Spinal cord (tissue), 10 donors: ENCODE measurements around the gene PJA2. TPM values are rescaled to one million over a fixed set of nuclear protein-coding genes. Genes with fewer than 3 reads are reported as not detected.
A peak's percentile ranks its signal among the peaks of the same experiment; 100 is the strongest.

ENCODE experiments used
- DNase-seq, 6 donors: peaks; one replicate each; pipeline versions ENCODE4 v3.0.0 to v3.0.0-alpha.2; 2013 to 2015; ENCODE audit warnings: low spot score in 6 of 6, low read depth in 4 of 6
- H3K27ac ChIP-seq: one replicate; pipeline ENCODE4 v1.5.1; 2013; ENCODE audit warnings: low read depth, low read length, control low read depth
- H3K27me3 ChIP-seq: one replicate; pipeline ENCODE4 v1.6.1; 2013; ENCODE audit warnings: low read length; ENCODE audit not compliant: control insufficient read depth, insufficient read depth
- H3K36me3 ChIP-seq: one replicate; pipeline ENCODE4 v1.6.1; 2013; ENCODE audit warnings: low read length; ENCODE audit not compliant: control insufficient read depth, insufficient read depth
- H3K4me1 ChIP-seq: one replicate; pipeline ENCODE4 v1.6.1; 2013; ENCODE audit warnings: low read length; ENCODE audit not compliant: control insufficient read depth, insufficient read depth
- H3K4me3 ChIP-seq: one replicate; pipeline ENCODE4 v1.5.1; 2013; ENCODE audit warnings: low read depth, low read length, control low read depth
- H3K9me3 ChIP-seq: one replicate; pipeline ENCODE4 v1.6.1; 2013; ENCODE audit warnings: low read length; ENCODE audit not compliant: control insufficient read depth, insufficient read depth
- WGBS: methylation state at CpG from one replicate; pipeline ENCODE4 v1.1.5; 2013; ENCODE audit warnings: missing lambda C conversion rate; ENCODE audit not compliant: insufficient coverage; 5-methylcytosine and 5-hydroxymethylcytosine counted together
- long read RNA-seq, 4 donors: transcript quantifications; one replicate each; lab custom pipeline, GENCODE V29; 2026
- polyA plus RNA-seq, 2 donors: library from polyadenylated mRNA; unstranded; fragments of 120-200 nt; gene quantifications; one replicate each; pipeline ENCODE4 v1.2.1, GENCODE V29; 2013; ENCODE audit not compliant: insufficient read length in 2 of 2
- total RNA-seq, 2 donors: library from RNA; depleted of rRNA in 1 of 2; stranded (reverse); fragments of 120-200 nt in 1 of 2; fragments of >200 nt in 1 of 2; gene quantifications; one replicate each; pipeline versions ENCODE4 v1.2.3 to v1.2.4, GENCODE V29; 2013 to 2014
- donor health status: healthy.

PJA2 gene
- total RNA-seq (100 to 1,000 TPM; 111 to 370 TPM), polyA plus RNA-seq (100 to 1,000 TPM; 190 to 262 TPM)
- long read RNA-seq, donor 1, full-length matches to known transcripts, result 41 of 115 reads
- long read RNA-seq, donor 1, partial matches to known transcripts, result 74 of 115 reads
- long read RNA-seq, donor 1, other reads (novel, unspliced or antisense), result 0 of 115 reads
- long read RNA-seq, donor 2, full-length matches to known transcripts, result 20 of 41 reads
- long read RNA-seq, donor 2, partial matches to known transcripts, result 21 of 41 reads
- long read RNA-seq, donor 2, other reads (novel, unspliced or antisense), result 0 of 41 reads
- long read RNA-seq, donor 3, full-length matches to known transcripts, result 25 of 77 reads
- long read RNA-seq, donor 3, partial matches to known transcripts, result 52 of 77 reads
- long read RNA-seq, donor 3, other reads (novel, unspliced or antisense), result 0 of 77 reads
- long read RNA-seq, donor 4, full-length matches to known transcripts, result 11 of 35 reads
- long read RNA-seq, donor 4, partial matches to known transcripts, result 24 of 35 reads
- long read RNA-seq, donor 4, other reads (novel, unspliced or antisense), result 0 of 35 reads

- H3K4me1 ChIP-seq, result peaks cover 3% of the 10 kb centered on the region
- H3K27ac ChIP-seq, result peak within 1 kb of the TSS; percentile 100
- 0% methylated on average over 22 of the region's 44 CpGs for WGBS
Measured at GRCh38 chr5:109409844-109410388, at the start of gene PJA2. Gene PJA2, minus strand, starts transcription at chr5:109409974. Its CDS starts 26,541 bp downstream, at chr5:109383433.

GRCh38 chr5:109455598-109456096 lies 45.9 kb upstream of the PJA2 start:
- Histone ChIP-seq H3K27ac (peak overlapping the region; percentile 67), H3K27me3 (peaks cover under 1% of the 10 kb centered on the region), H3K9me3 (peaks cover 2% of the 10 kb centered on the region), H3K4me3 (no peak overlapping the region), H3K4me1 (peaks cover under 1% of the 10 kb centered on the region), H3K36me3 (no peaks in the 10 kb centered on the region)
- 14% methylated on average over 1 of the region's 3 CpGs for WGBS
- peak in 3 of 6 donors; percentile 31 to 79 (median 60) for DNase-seq

More at GRCh38 chr5:109409844-109410388, at the start of gene PJA2:
- no peaks in the 10 kb centered on the region for H3K36me3 ChIP-seq
- no peaks in the 10 kb centered on the region for H3K9me3 ChIP-seq
- no peaks in the 10 kb centered on the region for H3K27me3 ChIP-seq
- peak within 1 kb of the TSS; percentile 96 for H3K4me3 ChIP-seq
- peak; percentile 98 to 100 (median 99) for DNase-seq

- 71% methylated on average over 2 of the region's 6 CpGs for WGBS
- H3K27ac ChIP-seq, result peak overlapping the region; percentile 67
- H3K27me3 ChIP-seq, result peaks cover 3% of the 10 kb centered on the region
- H3K36me3 ChIP-seq, result no peaks in the 10 kb centered on the region
- H3K9me3 ChIP-seq, result peaks cover 2% of the 10 kb centered on the region
- no peak overlapping the region for H3K4me3 ChIP-seq
- peak in 1 of 6 donors; percentile 20 for DNase-seq
- H3K4me1 ChIP-seq, result peaks cover 4% of the 10 kb centered on the region
Measured at GRCh38 chr5:109454731-109455505, 45.1 kb upstream of the PJA2 start.

- Histone ChIP-seq H3K4me1 (peaks cover 4% of the 10 kb centered on the region), H3K27ac (no peak overlapping the region), H3K4me3 (no peak overlapping the region), H3K9me3 (peaks cover 2% of the 10 kb centered on the region), H3K36me3 (no peaks in the 10 kb centered on the region), H3K27me3 (peaks cover 3% of the 10 kb centered on the region)
- DNase-seq, result no peak
Measured at GRCh38 chr5:109453251-109453650, 43.5 kb upstream of the PJA2 start.

GRCh38 chr5:109452661-109453060 lies 42.9 kb upstream of the PJA2 start:
- peaks cover 4% of the 10 kb centered on the region for H3K4me1 ChIP-seq
- no CpG with 5 or more reads among the region's 1 CpG for WGBS

GRCh38 chr5:109451146-109451545 lies 41.4 kb upstream of the PJA2 start:
- Histone ChIP-seq H3K4me1 (peaks cover 4% of the 10 kb centered on the region), H3K9me3 (no peaks in the 10 kb centered on the region), H3K27me3 (peaks cover 3% of the 10 kb centered on the region), H3K36me3 (no peaks in the 10 kb centered on the region), H3K27ac (peak overlapping the region; percentile 45), H3K4me3 (no peak overlapping the region)
- WGBS, result 40% methylated on average over 1 of the region's 1 CpG
- DNase-seq, result peak in 5 of 6 donors; percentile 56 to 89 (median 59)

More at GRCh38 chr5:109452661-109453060, 42.9 kb upstream of the PJA2 start:
- no peak overlapping the region for H3K4me3 ChIP-seq
- no peak for DNase-seq
- H3K9me3 ChIP-seq, result peaks cover 2% of the 10 kb centered on the region
- peaks cover 3% of the 10 kb centered on the region for H3K27me3 ChIP-seq
- no peaks in the 10 kb centered on the region for H3K36me3 ChIP-seq
- no peak overlapping the region for H3K27ac ChIP-seq

- Histone ChIP-seq H3K4me3 (no peak overlapping the region), H3K27ac (no peak overlapping the region), H3K27me3 (peaks cover 3% of the 10 kb centered on the region), H3K36me3 (no peaks in the 10 kb centered on the region), H3K4me1 (peaks cover 4% of the 10 kb centered on the region), H3K9me3 (no peaks in the 10 kb centered on the region)
- WGBS, result 36% methylated on average over 8 of the region's 12 CpGs
- no peak for DNase-seq
Measured at GRCh38 chr5:109450129-109450877, 40.5 kb upstream of the PJA2 start.

GRCh38 chr5:109448838-109449237 lies 39.1 kb upstream of the PJA2 start:
- H3K27me3 ChIP-seq, result peaks cover 3% of the 10 kb centered on the region
- no peaks in the 10 kb centered on the region for H3K9me3 ChIP-seq
- no peak overlapping the region for H3K27ac ChIP-seq
- peaks cover 4% of the 10 kb centered on the region for H3K4me1 ChIP-seq
- no peak overlapping the region for H3K4me3 ChIP-seq
- no peak for DNase-seq
- 100% methylated on average over 2 of the region's 4 CpGs for WGBS
- no peaks in the 10 kb centered on the region for H3K36me3 ChIP-seq

- no CpG with 5 or more reads among the region's 1 CpG for WGBS
- Histone ChIP-seq H3K36me3 (no peaks in the 10 kb centered on the region), H3K4me1 (no peaks in the 10 kb centered on the region)
Measured at GRCh38 chr5:109439590-109439989, 29.8 kb upstream of the PJA2 start.

More at GRCh38 chr5:109439590-109439989, 29.8 kb upstream of the PJA2 start:
- H3K9me3 ChIP-seq, result no peaks in the 10 kb centered on the region
- no peak overlapping the region for H3K27ac ChIP-seq
- DNase-seq, result no peak
- H3K27me3 ChIP-seq, result no peaks in the 10 kb centered on the region
- H3K4me3 ChIP-seq, result no peak overlapping the region
